GM12892 (cell line): ENCODE results near the gene PRKCH.

Source experiments
- DNase-seq: peaks from one replicate; pipeline ENCODE4 v3.0.0; 2011; ENCODE audit not compliant: insufficient read length
- FAIRE-seq: peaks from 2 replicates; lab custom pipeline; 2011; peaks lifted over from hg19 to GRCh38; lab: Jason Lieb, UNC
- POLR2A ChIP-seq: IDR thresholded peaks from 2 replicates; pipeline ENCODE4 v1.6.1; 2011; ENCODE audit warnings: low read depth, low read length, control low read depth
- POLR2AphosphoS5 ChIP-seq: IDR thresholded peaks from 2 replicates; pipeline ENCODE4 v1.6.1; 2011; ENCODE audit warnings: low read depth, low read length, control low read depth
- TAF1 ChIP-seq: IDR thresholded peaks from 2 replicates; pipeline ENCODE4 v1.6.1; 2011; ENCODE audit warnings: low read depth, mild to moderate bottlenecking, control low read depth, low read length, borderline replicate concordance

PRKCH gene

GRCh38 chr14:61530296-61530695, 208.9 kb downstream of the PRKCH start:
- DNase-seq (no peak), FAIRE-seq (no peak)
- TF ChIP-seq TAF1 = no peak
- TF ChIP-seq POLR2A = no peak
- TF ChIP-seq POLR2AphosphoS5 = no peak

GRCh38 chr14:61530896-61531295, 209.5 kb downstream of the PRKCH start:
- FAIRE-seq (no peak), DNase-seq (no peak)
- TF ChIP-seq POLR2AphosphoS5 = no peak
- no peak for TF ChIP-seq TAF1
- TF ChIP-seq POLR2A = no peak

- FAIRE-seq (no peak), DNase-seq (no peak)
- no peak for TF ChIP-seq TAF1
- no peak for TF ChIP-seq POLR2AphosphoS5
- no peak for TF ChIP-seq POLR2A
These were observed 210.2 kb downstream of the PRKCH start for GRCh38 chr14:61531465-61532122.

- TF ChIP-seq POLR2AphosphoS5 (no peak), TAF1 (no peak), POLR2A (no peak)
- no peak for DNase-seq
- FAIRE-seq = no peak
These were observed 210.7 kb downstream of the PRKCH start for GRCh38 chr14:61532123-61532505.

- FAIRE-seq = no peak
- TF ChIP-seq POLR2AphosphoS5 = no peak
- no peak for TF ChIP-seq POLR2A
- TF ChIP-seq TAF1 = no peak
These were observed 211.4 kb downstream of the PRKCH start for GRCh38 chr14:61532763-61533162.

GRCh38 chr14:61533513-61534255, 212.3 kb downstream of the PRKCH start:
- FAIRE-seq (no peak), DNase-seq (no peak)
- no peak for TF ChIP-seq TAF1
- no peak for TF ChIP-seq POLR2A
- TF ChIP-seq POLR2AphosphoS5 = no peak

More at GRCh38 chr14:61532763-61533162, 211.4 kb downstream of the PRKCH start:
- no peak for DNase-seq

GRCh38 chr14:61535032-61535431, 213.7 kb downstream of the PRKCH start:
- FAIRE-seq (no peak), DNase-seq (no peak)
- TF ChIP-seq POLR2AphosphoS5 (no peak), POLR2A (no peak), TAF1 (no peak)

GRCh38 chr14:61535458-61535857, 214.1 kb downstream of the PRKCH start:
- FAIRE-seq (no peak), DNase-seq (no peak)
- TF ChIP-seq TAF1 = no peak
- no peak for TF ChIP-seq POLR2A
- no peak for TF ChIP-seq POLR2AphosphoS5

- FAIRE-seq = no peak
- TF ChIP-seq POLR2AphosphoS5 (no peak), POLR2A (no peak), TAF1 (no peak)
- no peak for DNase-seq
These were observed 215.5 kb downstream of the PRKCH start for GRCh38 chr14:61536661-61537562.

- FAIRE-seq = no peak
- TF ChIP-seq POLR2A (no peak), TAF1 (no peak), POLR2AphosphoS5 (no peak)
- DNase-seq = no peak
These were observed 216.4 kb downstream of the PRKCH start for GRCh38 chr14:61537563-61538463.

- DNase-seq (no peak), FAIRE-seq (no peak)
- no peak for TF ChIP-seq TAF1
- no peak for TF ChIP-seq POLR2A
- TF ChIP-seq POLR2AphosphoS5 = no peak
These were observed 217.2 kb downstream of the PRKCH start for GRCh38 chr14:61538464-61539022.
